C4-2B (cell line): ENCODE measurements around the gene CHP1.
"Not testable (repeated sequence)": the region's sequence is repeated elsewhere in the genome, so short reads cannot be mapped to it uniquely, and the experiment has no call there.

Experiments used
- H3K27ac ChIP-seq: fragments of 450-650 bp; 2 replicates; pipeline ENCODE4 v1.5.1; 2017
- CTCF ChIP-seq: fragments of 450-650 bp; conservative IDR thresholded peaks from 2 replicates; pipeline ENCODE4 v1.5.1; 2017; ENCODE audit warnings: mild to moderate bottlenecking
- ZFX ChIP-seq: fragments of 450-650 bp; IDR thresholded peaks from 2 replicates; pipeline ENCODE4 v1.6.1; 2017

Gene CHP1

GRCh38 chr15:41278319-41278718, 47.3 kb downstream of the CHP1 start:
- TF ChIP-seq CTCF: no peak
- no peak for TF ChIP-seq ZFX
- no peak overlapping the region for H3K27ac ChIP-seq

GRCh38 chr15:41279535-41280283, 48.6 kb downstream of the CHP1 start:
- no peak overlapping the region for H3K27ac ChIP-seq
- TF ChIP-seq CTCF (no peak), ZFX (no peak)

- no peak for TF ChIP-seq ZFX
- no peak for TF ChIP-seq CTCF
- H3K27ac ChIP-seq: no peak overlapping the region
Measured at GRCh38 chr15:41281236-41281635, 50.2 kb downstream of the CHP1 start.

- not testable (repeated sequence) for H3K27ac ChIP-seq
Measured at GRCh38 chr15:41282436-41282835, 51.4 kb downstream of the CHP1 start.

- H3K27ac ChIP-seq: peak overlapping the region; percentile 97
Measured at GRCh38 chr15:41282980-41283652, 52.0 kb downstream of the CHP1 start.

- H3K27ac ChIP-seq: peak overlapping the region; percentile 97
Measured at GRCh38 chr15:41283653-41284426, 52.8 kb downstream of the CHP1 start.

GRCh38 chr15:41284427-41285177, 53.5 kb downstream of the CHP1 start:
- TF ChIP-seq CTCF (no peak), ZFX (no peak)
- peak overlapping the region; percentile 97 for H3K27ac ChIP-seq

More at GRCh38 chr15:41283653-41284426, 52.8 kb downstream of the CHP1 start:
- TF ChIP-seq ZFX (peak; percentile 85), CTCF (no peak)
